Measurements from ENCODE around the gene PTRH2. TPM values are rescaled to one million over a fixed set of nuclear protein-coding genes. Genes with fewer than 3 reads are reported as not detected.

PTRH2 gene
- total RNA-seq, 1 donor from 2014 or later = 18.0 TPM

DNA sequence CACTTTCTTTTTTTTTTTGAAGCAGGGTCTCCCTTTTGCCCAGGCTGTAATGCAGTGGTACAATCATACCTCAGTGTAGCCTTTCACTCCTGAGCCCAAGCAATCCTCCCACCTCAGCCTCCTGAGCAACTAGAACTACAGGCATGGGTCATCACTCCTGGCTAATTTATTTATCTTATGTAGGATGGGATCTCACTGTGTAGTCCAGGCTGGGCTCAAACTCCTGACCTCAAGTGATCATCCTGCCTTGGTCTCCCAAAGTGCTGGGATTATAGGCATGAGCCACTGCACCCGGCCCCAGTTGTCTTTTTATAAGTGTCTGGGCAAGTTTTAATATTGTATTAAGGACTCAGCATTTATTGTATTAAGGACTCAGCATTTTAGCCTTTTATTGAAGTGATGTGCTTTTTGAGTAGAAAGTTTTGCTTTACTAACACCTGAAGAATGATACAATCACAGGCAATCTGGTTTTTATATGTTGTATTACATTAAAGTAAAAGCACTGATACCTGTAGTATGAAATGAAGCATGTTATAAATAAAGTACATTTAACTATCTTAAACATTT, 23.1 kb upstream of the PTRH2 start:
- no peak for DNase-seq (ENCODE audit: low spot score)

DNA sequence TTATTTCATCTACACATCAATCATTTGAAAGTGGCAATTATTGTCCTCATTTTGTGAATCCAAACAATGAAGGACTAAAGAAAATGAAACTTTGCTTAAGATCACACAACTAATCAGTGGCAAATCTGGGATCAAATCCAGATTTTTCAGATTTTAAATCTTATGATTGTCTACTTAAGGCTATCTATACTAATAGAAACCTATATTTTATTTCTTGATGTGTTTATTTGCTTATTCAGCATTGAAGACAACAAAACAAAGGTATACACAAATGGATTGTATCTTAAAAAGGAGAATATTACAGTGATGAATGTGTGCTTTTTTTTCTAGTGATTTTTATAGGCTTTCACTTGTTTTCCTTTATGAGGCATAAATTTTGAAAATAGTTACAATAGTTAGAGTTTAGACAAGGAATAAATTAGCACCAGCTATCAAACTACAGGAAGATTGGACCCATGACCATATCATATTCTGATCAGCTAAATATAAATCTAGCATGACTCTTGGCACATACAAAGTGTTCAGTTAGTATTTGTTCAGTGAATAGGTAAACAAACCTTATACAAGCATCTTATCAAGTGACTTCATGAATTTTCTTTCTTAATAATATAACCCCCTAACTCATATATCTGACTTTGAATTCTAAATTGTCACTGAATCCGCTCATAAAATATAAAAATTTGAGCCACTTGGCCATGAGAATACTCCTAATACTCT, 20.7 kb upstream of the PTRH2 start:
- no peaks in the 10 kb centered on the region for H3K9me3 Mint-ChIP-seq (ENCODE audit: low read depth)
- TF ChIP-seq, protein P1, sequence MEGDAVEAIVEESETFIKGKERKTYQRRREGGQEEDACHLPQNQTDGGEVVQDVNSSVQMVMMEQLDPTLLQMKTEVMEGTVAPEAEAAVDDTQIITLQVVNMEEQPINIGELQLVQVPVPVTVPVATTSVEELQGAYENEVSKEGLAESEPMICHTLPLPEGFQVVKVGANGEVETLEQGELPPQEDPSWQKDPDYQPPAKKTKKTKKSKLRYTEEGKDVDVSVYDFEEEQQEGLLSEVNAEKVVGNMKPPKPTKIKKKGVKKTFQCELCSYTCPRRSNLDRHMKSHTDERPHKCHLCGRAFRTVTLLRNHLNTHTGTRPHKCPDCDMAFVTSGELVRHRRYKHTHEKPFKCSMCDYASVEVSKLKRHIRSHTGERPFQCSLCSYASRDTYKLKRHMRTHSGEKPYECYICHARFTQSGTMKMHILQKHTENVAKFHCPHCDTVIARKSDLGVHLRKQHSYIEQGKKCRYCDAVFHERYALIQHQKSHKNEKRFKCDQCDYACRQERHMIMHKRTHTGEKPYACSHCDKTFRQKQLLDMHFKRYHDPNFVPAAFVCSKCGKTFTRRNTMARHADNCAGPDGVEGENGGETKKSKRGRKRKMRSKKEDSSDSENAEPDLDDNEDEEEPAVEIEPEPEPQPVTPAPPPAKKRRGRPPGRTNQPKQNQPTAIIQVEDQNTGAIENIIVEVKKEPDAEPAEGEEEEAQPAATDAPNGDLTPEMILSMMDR (IDR thresholded peaks at IDR 0.05) = no peak
- H3K4me1 Mint-ChIP-seq (ENCODE audit: low read depth) = peaks cover 44% of the 10 kb centered on the region
- no peak overlapping the region for H3K4me3 Mint-ChIP-seq (ENCODE audit: unreplicated experiment)
- H3K27ac Mint-ChIP-seq (ENCODE audit: unreplicated experiment) = no peak overlapping the region
- peaks cover 7% of the 10 kb centered on the region for H3K36me3 Mint-ChIP-seq (ENCODE audit: low read depth)
- DNase-seq (ENCODE audit: low spot score) = no peak
- no peaks in the 10 kb centered on the region for H3K27me3 Mint-ChIP-seq (ENCODE audit: low read depth)

More for the DNA sequence above, 23.1 kb upstream of the PTRH2 start:
- H3K9me3 Mint-ChIP-seq (ENCODE audit: low read depth) = no peaks in the 10 kb centered on the region
- H3K27ac Mint-ChIP-seq (ENCODE audit: unreplicated experiment) = peak overlapping the region; percentile 79
- TF ChIP-seq, protein P1 (IDR thresholded peaks at IDR 0.05) = no peak
- H3K4me3 Mint-ChIP-seq (ENCODE audit: unreplicated experiment) = no peak overlapping the region
- H3K4me1 Mint-ChIP-seq (ENCODE audit: low read depth) = peaks cover 27% of the 10 kb centered on the region
- peaks cover 8% of the 10 kb centered on the region for H3K36me3 Mint-ChIP-seq (ENCODE audit: low read depth)
- no peaks in the 10 kb centered on the region for H3K27me3 Mint-ChIP-seq (ENCODE audit: low read depth)

DNA sequence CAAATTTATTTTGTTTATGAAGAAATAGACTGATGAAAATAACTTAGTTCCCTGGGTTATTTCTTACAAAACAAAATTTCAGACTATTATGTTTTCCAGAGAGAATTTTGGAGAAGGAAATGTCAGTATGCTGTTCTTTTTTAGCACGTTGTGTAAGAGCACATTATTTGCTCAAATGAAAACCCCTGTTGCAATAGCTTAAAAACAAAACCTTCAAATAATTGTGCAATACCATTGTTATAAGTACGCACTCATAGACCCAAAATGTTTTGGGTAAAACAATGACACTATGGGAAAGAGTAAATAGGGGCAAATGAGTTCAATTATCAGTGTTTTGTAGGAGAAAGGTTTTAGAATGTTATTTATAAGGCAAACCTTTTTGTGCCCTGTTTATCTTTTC, 18.5 kb upstream of the PTRH2 start:
- H3K27me3 Mint-ChIP-seq (ENCODE audit: low read depth) = no peaks in the 10 kb centered on the region
- no peaks in the 10 kb centered on the region for H3K9me3 Mint-ChIP-seq (ENCODE audit: low read depth)
- H3K27ac Mint-ChIP-seq (ENCODE audit: unreplicated experiment) = no peak overlapping the region
- no peak overlapping the region for H3K4me3 Mint-ChIP-seq (ENCODE audit: unreplicated experiment)
- no peak for DNase-seq (ENCODE audit: low spot score)
- H3K36me3 Mint-ChIP-seq (ENCODE audit: low read depth) = no peaks in the 10 kb centered on the region
- peaks cover 44% of the 10 kb centered on the region for H3K4me1 Mint-ChIP-seq (ENCODE audit: low read depth)
- TF ChIP-seq, protein P1 (IDR thresholded peaks at IDR 0.05) = no peak

DNA sequence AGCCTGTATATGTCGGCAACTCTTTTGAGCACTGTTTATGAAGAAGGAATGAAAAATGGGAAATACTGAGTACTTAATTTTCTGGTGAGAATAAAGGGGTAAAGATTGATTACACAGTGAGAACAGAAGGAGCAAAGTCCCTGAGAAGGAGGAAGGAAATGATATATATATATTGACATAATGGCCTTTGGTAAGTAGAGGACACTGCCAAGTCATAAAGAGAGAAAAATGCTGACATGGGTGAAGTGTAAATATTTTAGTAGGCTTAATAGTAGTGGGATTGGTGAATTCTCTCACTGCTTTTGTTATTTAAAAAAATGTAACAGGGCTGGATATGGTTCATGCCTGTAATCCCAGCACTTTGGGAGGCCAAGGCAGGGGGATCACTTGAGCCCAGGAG, 16.4 kb upstream of the PTRH2 start:
- Mint-ChIP-seq H3K4me3 (ENCODE audit: unreplicated experiment) (no peak overlapping the region), H3K36me3 (ENCODE audit: low read depth) (peaks cover 2% of the 10 kb centered on the region), H3K27ac (ENCODE audit: unreplicated experiment) (peak overlapping the region; percentile 19), H3K9me3 (ENCODE audit: low read depth) (no peaks in the 10 kb centered on the region), H3K4me1 (ENCODE audit: low read depth) (peaks cover 26% of the 10 kb centered on the region), H3K27me3 (ENCODE audit: low read depth) (no peaks in the 10 kb centered on the region)
- TF ChIP-seq, protein P1 (IDR thresholded peaks at IDR 0.05) = no peak
- no peak for DNase-seq (ENCODE audit: low spot score)

DNA sequence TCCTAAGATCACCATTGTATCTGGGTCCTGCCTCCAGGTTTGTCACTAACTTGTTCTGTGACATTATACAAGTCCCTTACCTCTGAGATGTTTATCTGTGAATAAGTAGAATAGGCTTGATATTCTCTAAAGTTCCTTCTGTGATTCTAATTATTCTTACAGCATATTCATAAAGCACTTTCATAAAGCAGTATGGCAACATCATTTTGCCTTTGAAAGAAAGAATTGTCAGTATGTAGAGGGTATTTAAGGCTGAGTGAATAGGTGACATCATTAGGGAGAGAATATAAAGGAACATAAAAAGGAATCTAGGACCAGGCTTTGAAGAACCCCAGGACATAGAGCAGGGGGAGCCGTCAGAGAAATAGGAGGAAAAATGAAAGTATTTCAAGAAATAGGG, 15.8 kb upstream of the PTRH2 start:
- TF ChIP-seq, protein P1 (IDR thresholded peaks at IDR 0.05) = no peak
- Mint-ChIP-seq H3K27ac (ENCODE audit: unreplicated experiment) (peak overlapping the region; percentile 9), H3K27me3 (ENCODE audit: low read depth) (no peaks in the 10 kb centered on the region), H3K4me3 (ENCODE audit: unreplicated experiment) (no peak overlapping the region), H3K36me3 (ENCODE audit: low read depth) (peaks cover 2% of the 10 kb centered on the region), H3K9me3 (ENCODE audit: low read depth) (no peaks in the 10 kb centered on the region), H3K4me1 (ENCODE audit: low read depth) (peaks cover 29% of the 10 kb centered on the region)
- no peak for DNase-seq (ENCODE audit: low spot score)
